ENCODE results near the gene ZDHHC5.

The ZDHHC5 gene

DNA sequence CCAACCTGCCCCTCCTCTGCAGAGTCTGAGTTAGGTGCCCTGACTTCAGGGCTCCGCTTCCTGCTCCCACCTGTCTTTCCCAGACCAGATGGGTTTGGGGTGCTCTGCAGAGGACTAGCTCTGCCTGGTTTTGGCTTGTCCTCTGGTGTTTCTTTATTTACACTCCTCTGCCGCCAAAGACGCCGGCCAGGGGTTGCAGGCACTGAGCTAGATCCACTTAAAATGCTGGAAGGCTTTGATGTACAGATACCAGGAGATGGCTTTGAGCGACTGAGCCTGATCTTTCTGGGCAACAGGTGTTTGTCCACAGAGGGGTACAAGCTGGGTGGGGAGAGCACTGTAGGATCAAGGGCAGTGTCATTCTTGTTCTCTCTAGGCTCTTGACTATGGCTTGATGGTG, 77.3 kb downstream of the ZDHHC5 start:
- POLR2A ChIA-PET: interaction anchor here (0.9 to 1.9 kb wide), 4 partner anchors 10 to 56 kb away, joined by 3 to 5 read pairs (median 4); partner anchors contain the start of gene CTNND1

GRCh38 chr11:57746920-57747319, 79.0 kb downstream of the ZDHHC5 start:
- Histone ChIP-seq H3K36me3 (ENCODE audit: control insufficient read depth in 2 of 2, insufficient read depth in 1 of 2, low read length in 2 of 2) (peaks cover 8 to 39% of the 10 kb centered on the region in 2 experiments), H3K4me1 (ENCODE audit: control insufficient read depth, insufficient read depth, low read length) (no peaks in the 10 kb centered on the region), H3K4me3 (ENCODE audit: low read depth, low read length) (no peak overlapping the region), H3K9me3 (ENCODE audit: control insufficient read depth, insufficient read depth, low read depth, low read length) (no peaks in the 10 kb centered on the region), H3K27ac (ENCODE audit: extremely low read depth, low read depth, low read length) (no peak overlapping the region)
- TF ChIP-seq, protein P1, sequence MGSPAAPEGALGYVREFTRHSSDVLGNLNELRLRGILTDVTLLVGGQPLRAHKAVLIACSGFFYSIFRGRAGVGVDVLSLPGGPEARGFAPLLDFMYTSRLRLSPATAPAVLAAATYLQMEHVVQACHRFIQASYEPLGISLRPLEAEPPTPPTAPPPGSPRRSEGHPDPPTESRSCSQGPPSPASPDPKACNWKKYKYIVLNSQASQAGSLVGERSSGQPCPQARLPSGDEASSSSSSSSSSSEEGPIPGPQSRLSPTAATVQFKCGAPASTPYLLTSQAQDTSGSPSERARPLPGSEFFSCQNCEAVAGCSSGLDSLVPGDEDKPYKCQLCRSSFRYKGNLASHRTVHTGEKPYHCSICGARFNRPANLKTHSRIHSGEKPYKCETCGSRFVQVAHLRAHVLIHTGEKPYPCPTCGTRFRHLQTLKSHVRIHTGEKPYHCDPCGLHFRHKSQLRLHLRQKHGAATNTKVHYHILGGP (tag by site-specific recombination; IDR thresholded peaks at IDR 0.05): no peak
- TF ChIP-seq ZNF175 (tag by site-specific recombination; IDR thresholded peaks at IDR 0.05) (no peak), ZNF114 (tag by site-specific recombination; IDR thresholded peaks at IDR 0.05) (no peak), OSR2 (tag by site-specific recombination; IDR thresholded peaks at IDR 0.05) (no peak), ZNF354C (tag by site-specific recombination; IDR thresholded peaks at IDR 0.05; ENCODE audit: borderline replicate concordance, low read depth) (no peak), GLI4 (tag by site-specific recombination; IDR thresholded peaks at IDR 0.05) (no peak), ZNF747 (tag by site-specific recombination; IDR thresholded peaks at IDR 0.05) (no peak), ZIC2 (tag by site-specific recombination; IDR thresholded peaks at IDR 0.05) (no peak), REPIN1 (tag by site-specific recombination; IDR thresholded peaks at IDR 0.05; ENCODE audit: low read depth) (no peak), KLF10 (tag by site-specific recombination; IDR thresholded peaks at IDR 0.05) (no peak)
- TF ChIP-seq, protein P2, sequence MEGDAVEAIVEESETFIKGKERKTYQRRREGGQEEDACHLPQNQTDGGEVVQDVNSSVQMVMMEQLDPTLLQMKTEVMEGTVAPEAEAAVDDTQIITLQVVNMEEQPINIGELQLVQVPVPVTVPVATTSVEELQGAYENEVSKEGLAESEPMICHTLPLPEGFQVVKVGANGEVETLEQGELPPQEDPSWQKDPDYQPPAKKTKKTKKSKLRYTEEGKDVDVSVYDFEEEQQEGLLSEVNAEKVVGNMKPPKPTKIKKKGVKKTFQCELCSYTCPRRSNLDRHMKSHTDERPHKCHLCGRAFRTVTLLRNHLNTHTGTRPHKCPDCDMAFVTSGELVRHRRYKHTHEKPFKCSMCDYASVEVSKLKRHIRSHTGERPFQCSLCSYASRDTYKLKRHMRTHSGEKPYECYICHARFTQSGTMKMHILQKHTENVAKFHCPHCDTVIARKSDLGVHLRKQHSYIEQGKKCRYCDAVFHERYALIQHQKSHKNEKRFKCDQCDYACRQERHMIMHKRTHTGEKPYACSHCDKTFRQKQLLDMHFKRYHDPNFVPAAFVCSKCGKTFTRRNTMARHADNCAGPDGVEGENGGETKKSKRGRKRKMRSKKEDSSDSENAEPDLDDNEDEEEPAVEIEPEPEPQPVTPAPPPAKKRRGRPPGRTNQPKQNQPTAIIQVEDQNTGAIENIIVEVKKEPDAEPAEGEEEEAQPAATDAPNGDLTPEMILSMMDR (tag by site-specific recombination; IDR thresholded peaks at IDR 0.05): no peak
- TF ChIP-seq, protein P3, sequence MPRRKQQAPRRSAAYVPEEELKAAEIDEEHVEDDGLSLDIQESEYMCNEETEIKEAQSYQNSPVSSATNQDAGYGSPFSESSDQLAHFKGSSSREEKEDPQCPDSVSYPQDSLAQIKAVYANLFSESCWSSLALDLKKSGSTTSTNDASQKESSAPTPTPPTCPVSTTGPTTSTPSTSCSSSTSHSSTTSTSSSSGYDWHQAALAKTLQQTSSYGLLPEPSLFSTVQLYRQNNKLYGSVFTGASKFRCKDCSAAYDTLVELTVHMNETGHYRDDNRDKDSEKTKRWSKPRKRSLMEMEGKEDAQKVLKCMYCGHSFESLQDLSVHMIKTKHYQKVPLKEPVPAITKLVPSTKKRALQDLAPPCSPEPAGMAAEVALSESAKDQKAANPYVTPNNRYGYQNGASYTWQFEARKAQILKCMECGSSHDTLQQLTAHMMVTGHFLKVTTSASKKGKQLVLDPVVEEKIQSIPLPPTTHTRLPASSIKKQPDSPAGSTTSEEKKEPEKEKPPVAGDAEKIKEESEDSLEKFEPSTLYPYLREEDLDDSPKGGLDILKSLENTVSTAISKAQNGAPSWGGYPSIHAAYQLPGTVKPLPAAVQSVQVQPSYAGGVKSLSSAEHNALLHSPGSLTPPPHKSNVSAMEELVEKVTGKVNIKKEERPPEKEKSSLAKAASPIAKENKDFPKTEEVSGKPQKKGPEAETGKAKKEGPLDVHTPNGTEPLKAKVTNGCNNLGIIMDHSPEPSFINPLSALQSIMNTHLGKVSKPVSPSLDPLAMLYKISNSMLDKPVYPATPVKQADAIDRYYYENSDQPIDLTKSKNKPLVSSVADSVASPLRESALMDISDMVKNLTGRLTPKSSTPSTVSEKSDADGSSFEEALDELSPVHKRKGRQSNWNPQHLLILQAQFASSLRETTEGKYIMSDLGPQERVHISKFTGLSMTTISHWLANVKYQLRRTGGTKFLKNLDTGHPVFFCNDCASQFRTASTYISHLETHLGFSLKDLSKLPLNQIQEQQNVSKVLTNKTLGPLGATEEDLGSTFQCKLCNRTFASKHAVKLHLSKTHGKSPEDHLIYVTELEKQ (tag by site-specific recombination; IDR thresholded peaks at IDR 0.05; ENCODE audit: borderline replicate concordance): no peak
- ChIA-PET POLR2A (interaction anchor here (1.1 to 2.1 kb wide), 3 partner anchors 15 to 54 kb away, joined by 3 to 7 read pairs (median 5); no protein-coding TSS in a partner anchor), CTCF (interaction anchor here (0.6 to 4.4 kb wide), 3 partner anchors 33 to 54 kb away, joined by 3 to 22 read pairs (median 3); no protein-coding TSS in a partner anchor)

More for the DNA sequence above, 77.3 kb downstream of the ZDHHC5 start:
- Histone ChIP-seq H3K36me3 (ENCODE audit: control insufficient read depth in 2 of 2, insufficient read depth in 1 of 2, low read length in 2 of 2) (peaks cover 8 to 43% of the 10 kb centered on the region in 2 experiments), H3K4me3 (ENCODE audit: low read depth, low read length) (no peak overlapping the region), H3K27ac (ENCODE audit: extremely low read depth, low read depth, low read length) (no peak overlapping the region), H3K4me1 (ENCODE audit: control insufficient read depth, insufficient read depth, low read length) (no peaks in the 10 kb centered on the region), H3K9me3 (ENCODE audit: control insufficient read depth, insufficient read depth, low read depth, low read length) (no peaks in the 10 kb centered on the region)
- TF ChIP-seq WT1 (tag by site-specific recombination; IDR thresholded peaks at IDR 0.05) (no peak), ZNF621 (tag by site-specific recombination; IDR thresholded peaks at IDR 0.05) (no peak), SCRT2 (tag by site-specific recombination; IDR thresholded peaks at IDR 0.05) (peak; percentile 62)
- CTCF ChIA-PET: no interaction called here

All from HEK293 (cell line).